Activated naive CD4-positive, alpha-beta T cell treated with anti-CD3 and anti-CD28 coated beads for 36 hours (primary cell): ENCODE results near the gene VPS45. TPM values are rescaled to one million over a fixed set of nuclear protein-coding genes. Genes with fewer than 3 reads are reported as not detected.

ENCODE experiments used
- CTCF ChIA-PET: fragments of 350-600 bp; sonication (Branson Sonifier 250); formaldehyde crosslinking; loops from one replicate; lab custom pipeline; 2021; ENCODE audit warnings: antibody characterized with exemption; lab: Charles Lee
- DNase-seq: peaks from one replicate; pipeline ENCODE4 v3.0.0-alpha.2; 2020
- H3K27ac Mint-ChIP-seq: one replicate; pipeline ENCODE4 v1.8.0; 2021; ENCODE audit warnings: mild to moderate bottlenecking, mixed read lengths
- H3K27me3 Mint-ChIP-seq: one replicate; pipeline ENCODE4 v1.8.0; 2021; ENCODE audit warnings: low read depth, mixed read lengths
- H3K36me3 Mint-ChIP-seq: one replicate; pipeline ENCODE4 v1.8.0; 2021; ENCODE audit warnings: low read depth, mixed read lengths
- H3K4me1 Mint-ChIP-seq: one replicate; pipeline ENCODE4 v1.8.0; 2021; ENCODE audit warnings: low read depth, mixed read lengths
- H3K4me3 Mint-ChIP-seq: one replicate; pipeline ENCODE4 v1.8.0; 2021; ENCODE audit warnings: mild to moderate bottlenecking, moderate library complexity, mixed read lengths
- H3K9me3 Mint-ChIP-seq: one replicate; pipeline ENCODE4 v1.8.0; 2021; ENCODE audit warnings: mixed read lengths
- intact Hi-C: fragments of 100-400 bp; cut with micrococcal nuclease; formaldehyde crosslinking; loops from one replicate; pipeline ENCODE4 v1.15.1; 2023
- total RNA-seq, 2 experiments: library from RNA; stranded (reverse); gene quantifications; one replicate each; pipeline ENCODE4 v1.2.3, GENCODE V29; 2021

Gene VPS45
- total RNA-seq, 2 experiments from 2014 or later = 21.2 to 23.6 TPM

- CTCF ChIA-PET = interaction anchor here (0.7 to 12.0 kb wide), 7 partner anchors 18 to 275 kb away, joined by 4 to 122 read pairs (median 5); partner anchors contain the start of gene VPS45
- Mint-ChIP-seq H3K9me3 (no peaks in the 10 kb centered on the region), H3K4me1 (peaks cover 42% of the 10 kb centered on the region), H3K27ac (no peak overlapping the region), H3K27me3 (no peaks in the 10 kb centered on the region), H3K36me3 (peaks cover 2% of the 10 kb centered on the region), H3K4me3 (peak overlapping the region; percentile 16)
- intact Hi-C loops = loop anchor here (2.0 kb wide), 1 partner anchor 24 kb away; no protein-coding TSS in a partner anchor
- peak; percentile 49 for DNase-seq
Observed at GRCh38 chr1:150162862-150163706, 95.5 kb downstream of the VPS45 start.

- no peaks in the 10 kb centered on the region for H3K9me3 Mint-ChIP-seq
- intact Hi-C loops = no loop called here
- H3K27ac Mint-ChIP-seq = no peak overlapping the region
- H3K27me3 Mint-ChIP-seq = no peaks in the 10 kb centered on the region
- CTCF ChIA-PET = interaction anchor here (0.6 to 12.0 kb wide), 4 partner anchors 23 to 225 kb away, joined by 3 to 122 read pairs (median 7); no protein-coding TSS in a partner anchor
- no peaks in the 10 kb centered on the region for H3K36me3 Mint-ChIP-seq
- peaks cover 40% of the 10 kb centered on the region for H3K4me1 Mint-ChIP-seq
- no peak for DNase-seq
- no peak overlapping the region for H3K4me3 Mint-ChIP-seq
Observed at GRCh38 chr1:150164224-150164623, 96.6 kb downstream of the VPS45 start.

- H3K27ac Mint-ChIP-seq = no peak overlapping the region
- no peaks in the 10 kb centered on the region for H3K36me3 Mint-ChIP-seq
- no peak overlapping the region for H3K4me3 Mint-ChIP-seq
- H3K4me1 Mint-ChIP-seq = peaks cover 35% of the 10 kb centered on the region
- intact Hi-C loops = loop anchor here (5.0 kb wide), 1 partner anchor 272 kb away; no protein-coding TSS in a partner anchor
- CTCF ChIA-PET = interaction anchor here (0.6 to 12.0 kb wide), 12 partner anchors 13 to 276 kb away, joined by 3 to 122 read pairs (median 3); partner anchors contain the start of genes OTUD7B and PLEKHO1
- no peak for DNase-seq
- no peaks in the 10 kb centered on the region for H3K27me3 Mint-ChIP-seq
- no peaks in the 10 kb centered on the region for H3K9me3 Mint-ChIP-seq
Observed at GRCh38 chr1:150164779-150165178, 97.2 kb downstream of the VPS45 start.

- intact Hi-C loops = loop anchor here (1.0 to 5.0 kb wide), 2 partner anchors 204 to 274 kb away; no protein-coding TSS in a partner anchor
- Mint-ChIP-seq H3K27ac (no peak overlapping the region), H3K27me3 (no peaks in the 10 kb centered on the region), H3K4me1 (peaks cover 24% of the 10 kb centered on the region), H3K4me3 (no peak overlapping the region), H3K36me3 (no peaks in the 10 kb centered on the region), H3K9me3 (no peaks in the 10 kb centered on the region)
- peak; percentile 73 for DNase-seq
- CTCF ChIA-PET = interaction anchor here (0.8 to 12.0 kb wide), 22 partner anchors 8 to 278 kb away, joined by 3 to 122 read pairs (median 4); partner anchors contain the start of genes OTUD7B and PLEKHO1
Observed at GRCh38 chr1:150165622-150166612, 98.3 kb downstream of the VPS45 start.

GRCh38 chr1:150168960-150169601 lies 101.5 kb downstream of the VPS45 start:
- H3K27ac Mint-ChIP-seq = no peak overlapping the region
- intact Hi-C loops = loop anchor here (1.0 to 5.0 kb wide), 2 partner anchors 96 to 277 kb away; no protein-coding TSS in a partner anchor
- no peak overlapping the region for H3K4me3 Mint-ChIP-seq
- H3K9me3 Mint-ChIP-seq = no peaks in the 10 kb centered on the region
- no peaks in the 10 kb centered on the region for H3K4me1 Mint-ChIP-seq
- peak; percentile 72 for DNase-seq
- no peaks in the 10 kb centered on the region for H3K27me3 Mint-ChIP-seq
- no peaks in the 10 kb centered on the region for H3K36me3 Mint-ChIP-seq
- CTCF ChIA-PET = interaction anchor here (0.7 to 12.0 kb wide), 7 partner anchors 8 to 207 kb away, joined by 3 to 122 read pairs (median 4); no protein-coding TSS in a partner anchor

GRCh38 chr1:150171801-150172200 lies 104.2 kb downstream of the VPS45 start:
- no peak for DNase-seq
- H3K4me1 Mint-ChIP-seq = no peaks in the 10 kb centered on the region
- CTCF ChIA-PET = interaction anchor here (1.6 to 12.0 kb wide), 3 partner anchors 12 to 98 kb away, joined by 3 to 122 read pairs (median 28); no protein-coding TSS in a partner anchor
- no peak overlapping the region for H3K4me3 Mint-ChIP-seq
- intact Hi-C loops = no loop called here
- no peaks in the 10 kb centered on the region for H3K36me3 Mint-ChIP-seq
- H3K27ac Mint-ChIP-seq = no peak overlapping the region
- no peaks in the 10 kb centered on the region for H3K9me3 Mint-ChIP-seq
- no peaks in the 10 kb centered on the region for H3K27me3 Mint-ChIP-seq

GRCh38 chr1:150173141-150173585 lies 105.6 kb downstream of the VPS45 start:
- Mint-ChIP-seq H3K36me3 (no peaks in the 10 kb centered on the region), H3K4me1 (no peaks in the 10 kb centered on the region), H3K9me3 (no peaks in the 10 kb centered on the region), H3K27me3 (no peaks in the 10 kb centered on the region), H3K4me3 (no peak overlapping the region), H3K27ac (no peak overlapping the region)
- intact Hi-C loops = no loop called here
- no peak for DNase-seq
- CTCF ChIA-PET = interaction anchor here (12.0 kb wide), 1 partner anchor 99 kb away, joined by 122 read pairs; no protein-coding TSS in a partner anchor

- Mint-ChIP-seq H3K4me1 (no peaks in the 10 kb centered on the region), H3K27me3 (no peaks in the 10 kb centered on the region), H3K27ac (no peak overlapping the region), H3K36me3 (no peaks in the 10 kb centered on the region), H3K4me3 (no peak overlapping the region), H3K9me3 (no peaks in the 10 kb centered on the region)
- DNase-seq = no peak
- intact Hi-C loops = no loop called here
- CTCF ChIA-PET = interaction anchor here (1.0 to 2.1 kb wide), 3 partner anchors 11 to 214 kb away, joined by 6 to 11 read pairs (median 9); no protein-coding TSS in a partner anchor
Observed at GRCh38 chr1:150176593-150176992, 109.0 kb downstream of the VPS45 start.

- no peak for DNase-seq
- CTCF ChIA-PET = interaction anchor here (0.8 to 2.1 kb wide), 3 partner anchors 8 to 13 kb away, joined by 3 to 11 read pairs (median 6); no protein-coding TSS in a partner anchor
- Mint-ChIP-seq H3K27me3 (no peaks in the 10 kb centered on the region), H3K4me1 (no peaks in the 10 kb centered on the region), H3K4me3 (no peak overlapping the region), H3K9me3 (no peaks in the 10 kb centered on the region), H3K27ac (no peak overlapping the region), H3K36me3 (no peaks in the 10 kb centered on the region)
- intact Hi-C loops = no loop called here
Observed at GRCh38 chr1:150178548-150178947, 111.0 kb downstream of the VPS45 start.

GRCh38 chr1:150179867-150180266 lies 112.3 kb downstream of the VPS45 start:
- Mint-ChIP-seq H3K4me3 (no peak overlapping the region), H3K4me1 (no peaks in the 10 kb centered on the region), H3K27ac (no peak overlapping the region), H3K27me3 (no peaks in the 10 kb centered on the region), H3K36me3 (no peaks in the 10 kb centered on the region), H3K9me3 (no peaks in the 10 kb centered on the region)
- intact Hi-C loops = no loop called here
- no peak for DNase-seq
- CTCF ChIA-PET = interaction anchor here (0.6 to 0.9 kb wide), 2 partner anchors 13 to 107 kb away, joined by 3 to 4 read pairs; no protein-coding TSS in a partner anchor

GRCh38 chr1:150180474-150180873 lies 112.9 kb downstream of the VPS45 start:
- Mint-ChIP-seq H3K27me3 (no peaks in the 10 kb centered on the region), H3K36me3 (no peaks in the 10 kb centered on the region), H3K4me3 (no peak overlapping the region), H3K9me3 (no peaks in the 10 kb centered on the region), H3K4me1 (no peaks in the 10 kb centered on the region), H3K27ac (no peak overlapping the region)
- no peak for DNase-seq
- CTCF ChIA-PET = interaction anchor here (0.6 kb wide), 1 partner anchor 107 kb away, joined by 3 read pairs; no protein-coding TSS in a partner anchor
- intact Hi-C loops = no loop called here
